ENCODE measurements around the gene SPAG7.
"Not testable (repeated sequence)": the region's sequence is repeated elsewhere in the genome, so short reads cannot be mapped to it uniquely, and the experiment has no call there.

Gene SPAG7

GRCh38 chr17:4938069-4938491, 29.5 kb downstream of the SPAG7 start:
- no peak for DNase-seq (ENCODE audit: low spot score)

- no peak for DNase-seq (ENCODE audit: low spot score)
These were observed 30.1 kb downstream of the SPAG7 start for GRCh38 chr17:4937553-4937952.

- no peak for DNase-seq (ENCODE audit: low spot score)
These were observed 31.2 kb downstream of the SPAG7 start for GRCh38 chr17:4936436-4936835.

- DNase-seq (ENCODE audit: low spot score) = no peak
These were observed 32.0 kb downstream of the SPAG7 start for GRCh38 chr17:4935650-4936049.

- DNase-seq (ENCODE audit: low spot score) = no peak
These were observed 33.2 kb downstream of the SPAG7 start for GRCh38 chr17:4934173-4934979.

GRCh38 chr17:4933646-4934045, 34.0 kb downstream of the SPAG7 start:
- no peak for DNase-seq (ENCODE audit: low spot score)

GRCh38 chr17:4932756-4933155, 34.9 kb downstream of the SPAG7 start:
- no peak for DNase-seq (ENCODE audit: low spot score)

- DNase-seq (ENCODE audit: low spot score) = no peak
These were observed 35.7 kb downstream of the SPAG7 start, which contains the start of gene GP1BA for GRCh38 chr17:4931963-4932362. GP1BA (plus strand) TSS chr17:4932277; CDS start chr17:4932605, 328 bp downstream.

- no peak for DNase-seq (ENCODE audit: low spot score)
These were observed 38.7 kb downstream of the SPAG7 start for GRCh38 chr17:4928881-4929280.

- not testable (repeated sequence) for DNase-seq (ENCODE audit: low spot score)
These were observed 40.9 kb downstream of the SPAG7 start for GRCh38 chr17:4926577-4927335.

- DNase-seq (ENCODE audit: low spot score) = no peak
These were observed 46.3 kb downstream of the SPAG7 start for GRCh38 chr17:4921320-4921719.

GRCh38 chr17:4920351-4921048, 47.1 kb downstream of the SPAG7 start:
- no peak for DNase-seq (ENCODE audit: low spot score)

GRCh38 chr17:4919511-4920047, 48.0 kb downstream of the SPAG7 start:
- no peak for DNase-seq (ENCODE audit: low spot score)

- DNase-seq (ENCODE audit: low spot score) = not testable (repeated sequence)
These were observed 53.1 kb downstream of the SPAG7 start for GRCh38 chr17:4914551-4914950.

GRCh38 chr17:4913994-4914393, 53.6 kb downstream of the SPAG7 start:
- DNase-seq (ENCODE audit: low spot score) = no peak
